ENCODE measurements around the gene EDA.

The EDA gene

GRCh38 chrX:69615779-69616456 lies at the start of gene EDA:
TSS of gene EDA (plus strand) at chrX:69616113.
- peak; percentile 75 for DNase-seq

GRCh38 chrX:69568828-69569227 lies 47.1 kb upstream of the EDA start:
- DNase-seq, result no peak

GRCh38 chrX:69597399-69597798 lies 18.5 kb upstream of the EDA start:
- DNase-seq, result no peak

- DNase-seq, result no peak
Measured at GRCh38 chrX:69600182-69600581, 15.7 kb upstream of the EDA start.

- no peak for DNase-seq
Measured at GRCh38 chrX:69603566-69604194, 12.2 kb upstream of the EDA start.

GRCh38 chrX:69605521-69605920 lies 10.4 kb upstream of the EDA start:
- DNase-seq, result no peak

- no peak for DNase-seq
Measured at GRCh38 chrX:69607616-69608015, 8.3 kb upstream of the EDA start.

GRCh38 chrX:69613946-69614345 lies 2.0 kb upstream of the EDA start:
- no peak for DNase-seq

- DNase-seq, result no peak
Measured at GRCh38 chrX:69614886-69615285, 1.0 kb upstream of the EDA start.

GRCh38 chrX:69615342-69615741 lies 571 bp upstream of the EDA start:
- no peak for DNase-seq

- DNase-seq, result peak; percentile 7
Measured at GRCh38 chrX:69616457-69617203, 717 bp downstream of the EDA start.

GRCh38 chrX:69618803-69619202 lies 2.9 kb downstream of the EDA start:
- peak; percentile 1 for DNase-seq

GRCh38 chrX:69626129-69626528 lies 10.2 kb downstream of the EDA start:
- no peak for DNase-seq

- no peak for DNase-seq
Measured at GRCh38 chrX:69627744-69628143, 11.8 kb downstream of the EDA start.

GRCh38 chrX:69630147-69630546 lies 14.2 kb downstream of the EDA start:
- no peak for DNase-seq

GRCh38 chrX:69664693-69665092 lies 48.8 kb downstream of the EDA start:
- DNase-seq, result no peak

GRCh38 chrX:69670001-69670555 lies 54.2 kb downstream of the EDA start:
- DNase-seq, result no peak

- no peak for DNase-seq
Measured at GRCh38 chrX:69674891-69675290, 59.0 kb downstream of the EDA start.

- no peak for DNase-seq
Measured at GRCh38 chrX:69705818-69706217, 89.9 kb downstream of the EDA start.

- no peak for DNase-seq
Measured at GRCh38 chrX:69718102-69718501, 102.2 kb downstream of the EDA start.

GRCh38 chrX:69724307-69724706 lies 108.4 kb downstream of the EDA start:
- no peak for DNase-seq

GRCh38 chrX:69740317-69740716 lies 124.4 kb downstream of the EDA start:
- no peak for DNase-seq

- DNase-seq, result no peak
Measured at GRCh38 chrX:69741721-69742120, 125.8 kb downstream of the EDA start.

- no peak for DNase-seq
Measured at GRCh38 chrX:69746051-69746450, 130.1 kb downstream of the EDA start.
